ENCODE data around the gene NFIA.
A peak's percentile ranks its signal among the peaks of the same experiment; 100 is the strongest.

NFIA gene

DNA sequence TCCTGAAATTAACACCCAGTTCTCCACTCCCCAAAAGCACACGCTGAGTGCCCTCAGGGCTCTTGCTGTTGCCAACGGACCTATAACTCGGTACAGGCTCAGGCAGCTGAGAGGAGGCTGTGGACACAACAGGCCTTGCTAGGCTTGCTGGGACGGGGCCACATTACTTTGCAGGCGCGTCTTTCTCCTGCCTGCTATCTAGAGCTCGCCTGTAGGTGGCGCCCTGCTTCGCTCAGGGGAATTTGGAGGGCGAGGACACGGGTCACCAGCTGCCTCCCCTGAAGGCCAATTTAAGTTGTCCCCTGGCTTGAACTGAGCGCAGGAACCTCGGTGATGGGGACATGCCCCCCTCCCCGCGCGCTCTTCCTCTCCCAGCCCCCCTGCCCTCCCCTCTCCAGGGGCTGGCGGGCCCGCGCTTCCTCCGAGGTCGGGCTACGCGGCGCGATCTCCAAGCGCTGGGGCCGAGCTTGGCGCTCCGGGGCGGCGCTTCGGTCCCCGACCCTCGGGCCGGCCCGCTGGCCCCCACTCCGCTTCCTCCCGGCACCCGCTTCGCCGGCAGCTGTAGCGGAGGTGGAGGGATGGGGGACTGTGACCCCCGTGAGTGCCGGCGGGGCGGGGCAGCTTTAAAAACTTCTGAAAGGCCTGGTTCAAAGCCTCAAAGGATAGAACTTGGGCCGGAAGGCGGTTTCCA is 32.4 kb upstream of the NFIA start (continued):
- TF ChIP-seq ZNF16 (tag by site-specific recombination; IDR thresholded peaks at IDR 0.05; ENCODE audit: low read depth) (no peak), ZFP41 (tag by site-specific recombination; IDR thresholded peaks at IDR 0.05; ENCODE audit: borderline replicate concordance) (no peak), ZNF169 (tag by site-specific recombination; IDR thresholded peaks at IDR 0.05) (no peak), ZNF184 (tag by site-specific recombination; IDR thresholded peaks at IDR 0.05) (no peak), ZFP69B (tag by site-specific recombination; IDR thresholded peaks at IDR 0.05) (peak; percentile 71), ZNF211 (tag by site-specific recombination; IDR thresholded peaks at IDR 0.05; ENCODE audit: low read depth) (no peak), ZBTB48 (tag by site-specific recombination; IDR thresholded peaks at IDR 0.05) (peak; percentile 70), REST (tag by site-specific recombination; IDR thresholded peaks at IDR 0.05) (0 out of 2 replicates have a peak, but pooled peaks have one; percentile 24), ZNF214 (tag by site-specific recombination; IDR thresholded peaks at IDR 0.05; ENCODE audit: borderline replicate concordance) (no peak), ZNF660 (tag by site-specific recombination; IDR thresholded peaks at IDR 0.05) (peak; percentile 70; the same call in 1 of the 2 replicates), ZNF423 (tag by site-specific recombination; IDR thresholded peaks at IDR 0.05) (no peak), ZNF501 (tag by site-specific recombination; IDR thresholded peaks at IDR 0.05) (peak; percentile 80; the same call in 1 of the 2 replicates), ZNF544 (tag by site-specific recombination; IDR thresholded peaks at IDR 0.05) (no peak), ZBTB11 (tag by site-specific recombination; conservative IDR thresholded peaks at IDR 0.05; ENCODE audit: low read depth) (peak; percentile 47), HOXA7 (CRISPR knock-in tag; IDR thresholded peaks at IDR 0.05; ENCODE audit: borderline replicate concordance) (no peak), ZNF324 (tag by site-specific recombination; IDR thresholded peaks at IDR 0.05) (no peak), HOXD13 (CRISPR knock-in tag; IDR thresholded peaks at IDR 0.05; ENCODE audit: borderline replicate concordance) (no peak), ATF2 (tag by site-specific recombination; IDR thresholded peaks at IDR 0.05; ENCODE audit: low read depth) (no peak), ZNF2 (tag by site-specific recombination; IDR thresholded peaks at IDR 0.05) (peak; percentile 86)
- TF ChIP-seq, protein P1, sequence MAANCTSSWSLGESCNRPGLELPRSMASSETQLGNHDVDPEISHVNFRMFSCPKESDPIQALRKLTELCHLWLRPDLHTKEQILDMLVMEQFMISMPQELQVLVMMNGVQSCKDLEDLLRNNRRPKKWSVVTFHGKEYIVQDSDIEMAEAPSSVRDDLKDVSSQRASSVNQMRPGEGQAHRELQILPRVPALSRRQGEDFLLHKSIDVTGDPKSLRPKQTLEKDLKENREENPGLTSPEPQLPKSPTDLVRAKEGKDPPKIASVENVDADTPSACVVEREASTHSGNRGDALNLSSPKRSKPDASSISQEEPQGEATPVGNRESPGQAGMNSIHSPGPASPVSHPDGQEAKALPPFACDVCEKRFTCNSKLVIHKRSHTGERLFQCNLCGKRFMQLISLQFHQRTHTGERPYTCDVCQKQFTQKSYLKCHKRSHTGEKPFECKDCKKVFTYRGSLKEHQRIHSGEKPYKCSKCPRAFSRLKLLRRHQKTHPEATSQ (tag by site-specific recombination; IDR thresholded peaks at IDR 0.05) = 0 out of 2 replicates have a peak, but pooled peaks have one; percentile 44
- TF ChIP-seq, protein P2, sequence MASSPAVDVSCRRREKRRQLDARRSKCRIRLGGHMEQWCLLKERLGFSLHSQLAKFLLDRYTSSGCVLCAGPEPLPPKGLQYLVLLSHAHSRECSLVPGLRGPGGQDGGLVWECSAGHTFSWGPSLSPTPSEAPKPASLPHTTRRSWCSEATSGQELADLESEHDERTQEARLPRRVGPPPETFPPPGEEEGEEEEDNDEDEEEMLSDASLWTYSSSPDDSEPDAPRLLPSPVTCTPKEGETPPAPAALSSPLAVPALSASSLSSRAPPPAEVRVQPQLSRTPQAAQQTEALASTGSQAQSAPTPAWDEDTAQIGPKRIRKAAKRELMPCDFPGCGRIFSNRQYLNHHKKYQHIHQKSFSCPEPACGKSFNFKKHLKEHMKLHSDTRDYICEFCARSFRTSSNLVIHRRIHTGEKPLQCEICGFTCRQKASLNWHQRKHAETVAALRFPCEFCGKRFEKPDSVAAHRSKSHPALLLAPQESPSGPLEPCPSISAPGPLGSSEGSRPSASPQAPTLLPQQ (tag by site-specific recombination; IDR thresholded peaks at IDR 0.05) = peak; percentile 91
- TF ChIP-seq, protein P3, sequence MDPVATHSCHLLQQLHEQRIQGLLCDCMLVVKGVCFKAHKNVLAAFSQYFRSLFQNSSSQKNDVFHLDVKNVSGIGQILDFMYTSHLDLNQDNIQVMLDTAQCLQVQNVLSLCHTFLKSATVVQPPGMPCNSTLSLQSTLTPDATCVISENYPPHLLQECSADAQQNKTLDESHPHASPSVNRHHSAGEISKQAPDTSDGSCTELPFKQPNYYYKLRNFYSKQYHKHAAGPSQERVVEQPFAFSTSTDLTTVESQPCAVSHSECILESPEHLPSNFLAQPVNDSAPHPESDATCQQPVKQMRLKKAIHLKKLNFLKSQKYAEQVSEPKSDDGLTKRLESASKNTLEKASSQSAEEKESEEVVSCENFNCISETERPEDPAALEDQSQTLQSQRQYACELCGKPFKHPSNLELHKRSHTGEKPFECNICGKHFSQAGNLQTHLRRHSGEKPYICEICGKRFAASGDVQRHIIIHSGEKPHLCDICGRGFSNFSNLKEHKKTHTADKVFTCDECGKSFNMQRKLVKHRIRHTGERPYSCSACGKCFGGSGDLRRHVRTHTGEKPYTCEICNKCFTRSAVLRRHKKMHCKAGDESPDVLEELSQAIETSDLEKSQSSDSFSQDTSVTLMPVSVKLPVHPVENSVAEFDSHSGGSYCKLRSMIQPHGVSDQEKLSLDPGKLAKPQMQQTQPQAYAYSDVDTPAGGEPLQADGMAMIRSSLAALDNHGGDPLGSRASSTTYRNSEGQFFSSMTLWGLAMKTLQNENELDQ (tag by site-specific recombination; IDR thresholded peaks at IDR 0.05; ENCODE audit: low read depth) = no peak
- TF ChIP-seq, protein P4, sequence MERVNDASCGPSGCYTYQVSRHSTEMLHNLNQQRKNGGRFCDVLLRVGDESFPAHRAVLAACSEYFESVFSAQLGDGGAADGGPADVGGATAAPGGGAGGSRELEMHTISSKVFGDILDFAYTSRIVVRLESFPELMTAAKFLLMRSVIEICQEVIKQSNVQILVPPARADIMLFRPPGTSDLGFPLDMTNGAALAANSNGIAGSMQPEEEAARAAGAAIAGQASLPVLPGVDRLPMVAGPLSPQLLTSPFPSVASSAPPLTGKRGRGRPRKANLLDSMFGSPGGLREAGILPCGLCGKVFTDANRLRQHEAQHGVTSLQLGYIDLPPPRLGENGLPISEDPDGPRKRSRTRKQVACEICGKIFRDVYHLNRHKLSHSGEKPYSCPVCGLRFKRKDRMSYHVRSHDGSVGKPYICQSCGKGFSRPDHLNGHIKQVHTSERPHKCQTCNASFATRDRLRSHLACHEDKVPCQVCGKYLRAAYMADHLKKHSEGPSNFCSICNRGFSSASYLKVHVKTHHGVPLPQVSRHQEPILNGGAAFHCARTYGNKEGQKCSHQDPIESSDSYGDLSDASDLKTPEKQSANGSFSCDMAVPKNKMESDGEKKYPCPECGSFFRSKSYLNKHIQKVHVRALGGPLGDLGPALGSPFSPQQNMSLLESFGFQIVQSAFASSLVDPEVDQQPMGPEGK (tag by site-specific recombination; IDR thresholded peaks at IDR 0.05) = peak; percentile 97

Measured in HEK293 (cell line).